Coronary artery (tissue), 2 donors: ENCODE measurements around the gene H3-3A.
A peak's percentile ranks its signal among the peaks of the same experiment; 100 is the strongest.

Experiments used
- DNase-seq: peaks from one replicate; pipeline ENCODE4 v3.0.0-alpha.2; 2017; ENCODE audit warnings: low spot score
- H3K27ac ChIP-seq, 2 donors: fragments of 200-600 bp; sonication (generic); one replicate each; pipeline ENCODE4 v1.5.1; 2016 to 2019
- H3K4me3 ChIP-seq: fragments of 200-600 bp; sonication (generic); 2 replicates; pipeline ENCODE4 v1.5.1; 2016; ENCODE audit warnings: mild to moderate bottlenecking, moderate library complexity
- CTCF ChIP-seq: fragments of 200-600 bp; sonication (generic); IDR thresholded peaks from one replicate; pipeline ENCODE4 v1.5.1; 2019; ENCODE audit warnings: antibody characterized with exemption

The H3-3A gene

GRCh38 chr1:226094451-226094850, 31.9 kb downstream of the H3-3A start:
- Histone ChIP-seq H3K4me3 (no peak overlapping the region), H3K27ac (no peak overlapping the region)
- DNase-seq: no peak
- TF ChIP-seq CTCF: no peak

- H3K4me3 ChIP-seq: no peak overlapping the region
- TF ChIP-seq CTCF: no peak
- no peak for DNase-seq
- H3K27ac ChIP-seq: no peak overlapping the region
Measured at GRCh38 chr1:226095286-226095685, 32.8 kb downstream of the H3-3A start.

GRCh38 chr1:226097866-226098625, 35.5 kb downstream of the H3-3A start:
- no peak for TF ChIP-seq CTCF
- Histone ChIP-seq H3K27ac (no peak overlapping the region), H3K4me3 (no peak overlapping the region)
- no peak for DNase-seq

GRCh38 chr1:226098870-226099835, 36.6 kb downstream of the H3-3A start:
- H3K27ac ChIP-seq: no peak overlapping the region
- DNase-seq: no peak
- H3K4me3 ChIP-seq: no peak overlapping the region
- TF ChIP-seq CTCF: no peak

GRCh38 chr1:226100436-226101391, 38.2 kb downstream of the H3-3A start:
- no peak for TF ChIP-seq CTCF
- H3K27ac ChIP-seq: no peak overlapping the region
- peak overlapping the region; percentile 68 for H3K4me3 ChIP-seq
- no peak for DNase-seq

GRCh38 chr1:226104671-226105121, 42.2 kb downstream of the H3-3A start:
- Histone ChIP-seq H3K4me3 (no peak overlapping the region), H3K27ac (no peak overlapping the region)
- no peak for TF ChIP-seq CTCF
- no peak for DNase-seq
